ENCODE measurements around the gene PKMYT1.

Gene PKMYT1

GRCh38 chr16:3012246-3012645, 32.0 kb upstream of the PKMYT1 start:
- TF ChIP-seq GATA2 (IDR thresholded peaks at IDR 0.05; ENCODE audit: low read depth, low read length) = no peak
- no peak for TF ChIP-seq GATA3 (IDR thresholded peaks at IDR 0.05; ENCODE audit: low read depth, low read length)

- TF ChIP-seq GATA3 (IDR thresholded peaks at IDR 0.05; ENCODE audit: low read depth, low read length) (no peak), GATA2 (IDR thresholded peaks at IDR 0.05; ENCODE audit: low read depth, low read length) (no peak)
Observed at GRCh38 chr16:3010510-3010909, 30.3 kb upstream of the PKMYT1 start.

DNA sequence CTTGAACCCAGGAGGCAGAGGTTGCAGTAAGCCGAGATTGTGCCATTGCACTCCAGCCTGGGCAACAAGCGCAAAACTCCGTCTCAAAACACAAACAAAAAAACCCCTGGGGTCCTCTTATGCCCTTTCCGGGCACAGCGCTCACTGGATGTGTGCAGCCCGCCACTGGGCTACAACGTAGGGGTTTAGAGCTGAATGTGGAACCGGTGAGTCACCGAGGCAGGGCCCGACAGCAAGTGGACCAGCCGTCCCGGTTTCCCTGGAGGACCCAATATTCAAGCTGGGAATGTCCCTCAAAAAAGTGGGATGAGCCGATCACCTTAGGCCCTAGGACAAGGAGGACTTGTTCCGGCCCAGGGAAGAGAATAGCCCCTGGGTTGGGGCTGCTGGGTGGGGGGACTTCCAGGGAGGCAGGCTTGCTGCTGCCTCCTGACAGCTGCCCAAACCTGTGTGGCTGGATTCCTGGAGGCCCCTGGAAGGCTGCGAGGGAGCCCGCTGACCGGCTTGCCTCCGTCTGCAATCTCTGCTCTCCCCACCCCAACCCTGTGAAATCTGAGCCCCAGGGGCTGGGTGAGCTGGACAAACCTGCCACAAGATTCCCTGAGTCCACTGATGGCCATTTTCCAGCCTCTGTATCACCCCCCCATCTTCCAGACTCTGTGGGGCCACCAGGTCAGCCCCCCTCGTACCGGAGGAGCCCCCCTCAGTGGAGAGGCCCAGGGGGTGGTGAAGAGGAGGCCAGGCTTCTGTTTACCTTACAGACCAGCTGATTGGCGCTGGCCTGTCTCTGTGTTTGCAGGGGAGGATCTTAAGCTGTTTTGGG, 29.5 kb upstream of the PKMYT1 start:
- TF ChIP-seq GATA2 (IDR thresholded peaks at IDR 0.05; ENCODE audit: low read depth, low read length) (no peak), GATA3 (IDR thresholded peaks at IDR 0.05; ENCODE audit: low read depth, low read length) (no peak)

- TF ChIP-seq GATA2 (IDR thresholded peaks at IDR 0.05; ENCODE audit: low read depth, low read length) (no peak), GATA3 (IDR thresholded peaks at IDR 0.05; ENCODE audit: low read depth, low read length) (no peak)
Observed at GRCh38 chr16:3008690-3009037, 28.4 kb upstream of the PKMYT1 start.

DNA sequence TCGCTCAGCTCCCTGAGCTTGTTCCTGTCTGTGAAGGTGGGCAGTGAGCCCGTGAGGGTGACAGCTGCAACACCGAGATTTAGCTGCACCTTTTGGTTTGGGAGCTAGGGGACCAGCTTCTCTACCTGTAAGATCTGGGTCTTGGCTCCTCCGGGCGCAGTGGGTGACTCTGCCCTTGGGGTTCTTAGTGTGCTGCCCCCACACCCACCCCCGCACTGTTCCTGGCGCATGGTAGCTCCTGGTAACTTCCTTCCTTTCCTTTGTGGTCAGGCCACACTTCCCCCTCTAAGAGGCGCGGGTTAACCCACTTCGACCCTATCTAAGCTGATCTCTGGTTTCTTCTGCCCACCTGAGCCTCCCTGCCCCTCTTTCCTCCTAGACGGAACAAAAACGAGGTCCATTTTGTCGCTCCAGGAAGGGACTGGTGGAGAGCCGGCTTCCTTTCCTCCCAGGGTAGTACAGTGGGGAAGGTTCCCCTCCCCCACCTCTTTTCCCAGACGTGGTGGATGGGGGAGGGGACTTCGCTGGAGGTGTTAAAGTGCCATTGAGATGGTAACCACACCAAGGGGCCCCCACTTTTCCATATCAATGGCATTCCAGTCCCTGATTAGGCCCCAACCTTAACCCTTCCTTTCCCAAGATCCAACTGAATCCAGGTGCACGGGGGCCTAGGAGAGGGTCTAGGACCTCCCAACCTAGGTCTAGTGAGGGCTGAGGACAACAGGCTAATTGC, 27.9 kb upstream of the PKMYT1 start:
- TF ChIP-seq GATA3 (IDR thresholded peaks at IDR 0.05; ENCODE audit: low read depth, low read length) (no peak), GATA2 (IDR thresholded peaks at IDR 0.05; ENCODE audit: low read depth, low read length) (no peak)

GRCh38 chr16:3007059-3007956, 27.1 kb upstream of the PKMYT1 start:
- TF ChIP-seq GATA3 (IDR thresholded peaks at IDR 0.05; ENCODE audit: low read depth, low read length) (no peak), GATA2 (IDR thresholded peaks at IDR 0.05; ENCODE audit: low read depth, low read length) (no peak)

GRCh38 chr16:3004781-3005284, 24.6 kb upstream of the PKMYT1 start:
- no peak for TF ChIP-seq GATA2 (IDR thresholded peaks at IDR 0.05; ENCODE audit: low read depth, low read length)
- no peak for TF ChIP-seq GATA3 (IDR thresholded peaks at IDR 0.05; ENCODE audit: low read depth, low read length)

GRCh38 chr16:3004319-3004718, 24.1 kb upstream of the PKMYT1 start:
- TF ChIP-seq GATA3 (IDR thresholded peaks at IDR 0.05; ENCODE audit: low read depth, low read length) (no peak), GATA2 (IDR thresholded peaks at IDR 0.05; ENCODE audit: low read depth, low read length) (no peak)

DNA sequence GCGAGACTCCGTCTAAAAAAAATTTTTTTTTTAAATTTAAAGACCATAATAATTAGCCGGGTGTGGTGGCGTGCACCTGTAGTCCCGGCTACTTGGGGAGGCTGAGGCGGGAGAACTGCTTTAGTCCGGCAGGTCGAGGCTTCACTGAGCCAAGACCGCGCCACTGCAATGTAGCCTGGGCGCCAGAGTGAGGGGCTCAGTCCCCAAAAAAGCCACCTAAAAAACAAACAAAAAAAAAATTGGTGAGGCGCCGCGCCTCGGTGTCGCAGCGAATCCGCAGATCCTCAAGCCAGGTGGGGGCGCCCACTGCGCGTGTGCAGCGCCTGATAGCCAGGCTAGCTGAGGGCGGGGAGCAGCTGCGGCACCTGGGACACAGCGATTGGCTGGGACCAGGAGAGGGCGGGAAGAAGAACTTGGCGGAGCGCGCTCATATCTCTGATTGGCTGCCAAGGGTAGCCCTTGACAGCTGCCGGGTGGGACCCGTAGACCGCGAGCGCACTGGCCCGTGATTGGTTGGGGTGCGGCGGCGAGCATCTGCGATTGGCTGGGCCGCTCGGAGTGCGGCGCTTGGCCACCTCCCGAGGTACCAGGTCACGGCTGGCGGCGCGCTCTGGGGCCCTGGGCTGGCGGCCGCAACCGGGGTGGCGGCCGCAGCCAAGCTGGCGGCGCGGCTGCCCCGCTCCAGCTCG, 23.5 kb upstream of the PKMYT1 start:
- TF ChIP-seq GATA3 (IDR thresholded peaks at IDR 0.05; ENCODE audit: low read depth, low read length) = no peak
- no peak for TF ChIP-seq GATA2 (IDR thresholded peaks at IDR 0.05; ENCODE audit: low read depth, low read length)

DNA sequence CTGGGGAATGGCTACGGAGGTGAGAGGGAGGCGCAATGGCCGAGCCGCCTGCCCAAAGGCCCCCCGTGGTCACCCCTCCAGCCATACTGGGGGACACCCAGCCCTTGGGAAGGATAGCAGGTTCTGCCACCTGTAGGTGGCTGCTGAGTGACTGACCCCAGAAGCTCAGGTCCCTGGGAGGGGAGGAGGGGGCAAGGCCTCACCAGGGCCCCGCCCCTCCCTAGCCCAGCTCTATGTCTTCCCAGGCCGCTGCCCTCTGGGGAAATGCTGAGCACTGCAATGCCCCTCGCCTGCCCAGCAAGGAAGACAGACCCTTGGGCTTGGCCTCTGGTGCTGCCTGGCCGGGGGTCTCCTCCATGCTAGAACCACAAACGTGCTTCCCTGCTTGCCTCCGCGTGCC, 21.1 kb upstream of the PKMYT1 start:
- TF ChIP-seq GATA3 (IDR thresholded peaks at IDR 0.05; ENCODE audit: low read depth, low read length) (no peak), GATA2 (IDR thresholded peaks at IDR 0.05; ENCODE audit: low read depth, low read length) (no peak)

DNA sequence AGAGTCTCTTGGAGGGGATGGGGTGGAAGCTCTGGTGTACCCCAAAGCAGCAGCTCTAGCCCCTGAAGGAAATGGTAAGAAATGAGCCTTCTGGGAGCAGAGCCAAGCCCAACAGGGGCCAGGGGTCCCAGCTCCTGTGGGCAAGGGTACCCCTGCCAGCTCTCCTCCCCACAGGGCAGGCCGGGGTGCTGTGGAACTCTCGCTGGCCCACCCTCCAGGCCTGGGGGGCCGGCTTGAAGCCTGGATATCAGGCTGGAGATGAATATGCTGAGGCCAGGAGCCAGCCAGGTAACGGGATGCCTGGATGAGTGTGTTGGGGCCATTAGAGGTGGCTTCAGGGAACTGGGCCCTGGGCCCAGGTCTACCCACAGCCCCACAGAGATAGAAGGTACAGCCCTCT, 20.3 kb upstream of the PKMYT1 start:
- TF ChIP-seq GATA2 (IDR thresholded peaks at IDR 0.05; ENCODE audit: low read depth, low read length) (no peak), GATA3 (IDR thresholded peaks at IDR 0.05; ENCODE audit: low read depth, low read length) (no peak)

DNA sequence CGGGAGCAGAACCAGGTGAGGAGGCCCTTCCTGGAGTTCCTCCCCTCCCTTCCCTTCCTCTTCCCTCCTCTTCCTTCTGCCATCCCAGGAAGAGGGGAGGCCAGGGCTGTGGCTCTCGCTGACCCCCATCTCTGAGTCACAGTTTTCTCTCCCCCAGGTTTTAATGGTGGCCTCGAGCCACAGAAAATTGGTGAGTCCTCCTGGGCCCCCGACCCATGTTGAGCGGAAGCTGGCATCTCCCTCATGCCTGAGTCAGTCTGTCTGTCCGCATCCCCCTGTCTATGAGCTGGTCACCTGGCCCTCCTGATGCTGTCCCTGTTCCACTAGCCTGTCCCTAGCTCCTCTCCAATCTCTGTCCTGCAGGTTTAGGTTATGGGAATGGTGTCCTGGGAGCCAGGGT, 19.7 kb upstream of the PKMYT1 start:
- TF ChIP-seq GATA2 (IDR thresholded peaks at IDR 0.05; ENCODE audit: low read depth, low read length) = no peak
- TF ChIP-seq GATA3 (IDR thresholded peaks at IDR 0.05; ENCODE audit: low read depth, low read length) = no peak

- no peak for TF ChIP-seq GATA2 (IDR thresholded peaks at IDR 0.05; ENCODE audit: low read depth, low read length)
- TF ChIP-seq GATA3 (IDR thresholded peaks at IDR 0.05; ENCODE audit: low read depth, low read length) = no peak
Observed at GRCh38 chr16:2996298-2996697, 16.1 kb upstream of the PKMYT1 start.
